Smooth muscle cell (in vitro differentiated cells): ENCODE measurements around the gene UBXN11. TPM values are rescaled to one million over a fixed set of nuclear protein-coding genes. Genes with fewer than 3 reads are reported as not detected.

Experiments used
- DNase-seq: peaks from one replicate; lab custom pipeline; 2025; ENCODE audit not compliant: unreplicated experiment; lab: John Stamatoyannopoulos, UW
- H2AFZ ChIP-seq: fragments of 200-600 bp; sonication (generic); 2 replicates; pipeline ENCODE4 v1.6.0; 2016; ENCODE audit warnings: antibody characterized with exemption, low read depth, mild to moderate bottlenecking
- H3F3A ChIP-seq: fragments of 200-600 bp; sonication (generic); 2 replicates; pipeline ENCODE4 v1.6.0; 2017; ENCODE audit warnings: antibody characterized with exemption, low read depth
- H3K27ac ChIP-seq: fragments of 200-600 bp; sonication (generic); 2 replicates; pipeline ENCODE4 v1.5.1; 2016; ENCODE audit warnings: low read depth, mild to moderate bottlenecking
- H3K27me3 ChIP-seq: fragments of 200-600 bp; sonication (generic); 2 replicates; pipeline ENCODE4 v1.6.1; 2016; ENCODE audit warnings: low read depth, mild to moderate bottlenecking
- H3K36me3 ChIP-seq: fragments of 200-600 bp; sonication (generic); 2 replicates; pipeline ENCODE4 v1.5.1; 2016; ENCODE audit warnings: low read depth
- H3K4me1 ChIP-seq: fragments of 200-600 bp; sonication (generic); 2 replicates; pipeline ENCODE4 v1.5.1; 2016; ENCODE audit warnings: low read depth
- H3K4me2 ChIP-seq: fragments of 200-600 bp; sonication (generic); 2 replicates; pipeline ENCODE4 v1.6.0; 2016; ENCODE audit warnings: mild to moderate bottlenecking
- H3K4me3 ChIP-seq: fragments of 200-600 bp; sonication (generic); 2 replicates; pipeline ENCODE4 v1.5.1; 2016; ENCODE audit warnings: mild to moderate bottlenecking
- H3K79me2 ChIP-seq: fragments of 200-600 bp; sonication (generic); 2 replicates; pipeline ENCODE4 v1.6.0; 2016; ENCODE audit warnings: low read depth, mild to moderate bottlenecking
- H3K9ac ChIP-seq: fragments of 200-600 bp; sonication (generic); 2 replicates; pipeline ENCODE4 v1.6.0; 2016; ENCODE audit warnings: low read depth
- H3K9me3 ChIP-seq: fragments of 200-600 bp; sonication (generic); replicated peaks from 2 replicates; pipeline ENCODE4 v1.5.1; 2016; ENCODE audit warnings: low read depth
- H4K20me1 ChIP-seq: fragments of 200-600 bp; sonication (generic); 2 replicates; pipeline ENCODE4 v1.6.0; 2016; ENCODE audit warnings: low read depth
- CTCF ChIP-seq: fragments of 200-600 bp; sonication (generic); IDR thresholded peaks from 2 replicates; pipeline ENCODE4 v1.5.1; 2017; ENCODE audit warnings: borderline replicate concordance, mild to moderate bottlenecking, antibody characterized with exemption; ENCODE audit not compliant: insufficient read depth, poor library complexity, severe bottlenecking
- WGBS: methylation state at CpG from one replicate; pipeline ENCODE4 v1.1.7; 2016; ENCODE audit warnings: low lambda C conversion rate; 5-methylcytosine and 5-hydroxymethylcytosine counted together
- polyA plus RNA-seq: library from polyadenylated mRNA; unstranded; fragments of >200 nt; fragmentation: Nextera tagmentation; extraction: Ambion mirVana; gene quantifications from 2 replicates; pipeline ENCODE4 v1.2.1, GENCODE V29; 2016
- total RNA-seq: library from RNA; depleted of rRNA; stranded (reverse); fragments of >200 nt; gene quantifications from 2 replicates; pipeline ENCODE4 v1.2.3, GENCODE V29; 2014

Gene UBXN11
- total and polyA plus RNA-seq, 2 experiments from 2014 or later: 3.3 to 17.7 TPM

- H3K27me3 ChIP-seq: no peaks in the 10 kb centered on the region
- 98% methylated on average over 4 of the region's 4 CpGs for WGBS
- no peaks in the 10 kb centered on the region for H3K9me3 ChIP-seq
- H3K9ac ChIP-seq: no peak overlapping the region
- H3K27ac ChIP-seq: no peak overlapping the region
- no peak for DNase-seq
- H3F3A ChIP-seq: no peaks in the 10 kb centered on the region
- no peak overlapping the region for H3K4me3 ChIP-seq
- no peak overlapping the region for H2AFZ ChIP-seq
- H3K4me1 ChIP-seq: peaks cover 4% of the 10 kb centered on the region
- H4K20me1 ChIP-seq: no peaks in the 10 kb centered on the region
- H3K79me2 ChIP-seq: no peaks in the 10 kb centered on the region
- H3K36me3 ChIP-seq: no peaks in the 10 kb centered on the region
- TF ChIP-seq CTCF: no peak
- H3K4me2 ChIP-seq: no peak overlapping the region
Observed at GRCh38 chr1:26291939-26292338, 14.5 kb downstream of the UBXN11 start.

- H2AFZ ChIP-seq: no peak overlapping the region
- no peak overlapping the region for H3K4me3 ChIP-seq
- no peaks in the 10 kb centered on the region for H3K27me3 ChIP-seq
- no peak overlapping the region for H3K9ac ChIP-seq
- no peaks in the 10 kb centered on the region for H3K79me2 ChIP-seq
- H3K4me2 ChIP-seq: no peak overlapping the region
- TF ChIP-seq CTCF: no peak
- H3K27ac ChIP-seq: no peak overlapping the region
- WGBS: 91% methylated on average over 3 of the region's 3 CpGs
- H3K4me1 ChIP-seq: peaks cover 4% of the 10 kb centered on the region
- no peaks in the 10 kb centered on the region for H3K9me3 ChIP-seq
- no peak for DNase-seq
- H3K36me3 ChIP-seq: no peaks in the 10 kb centered on the region
- H4K20me1 ChIP-seq: no peaks in the 10 kb centered on the region
- no peaks in the 10 kb centered on the region for H3F3A ChIP-seq
Observed at GRCh38 chr1:26291433-26291832, 15.0 kb downstream of the UBXN11 start.

GRCh38 chr1:26290882-26291261 is 15.6 kb downstream of the UBXN11 start:
- peaks cover 4% of the 10 kb centered on the region for H3K4me1 ChIP-seq
- WGBS: 76% methylated on average over 9 of the region's 11 CpGs

More at GRCh38 chr1:26290882-26291261, 15.6 kb downstream of the UBXN11 start:
- no peak overlapping the region for H3K9ac ChIP-seq
- no peaks in the 10 kb centered on the region for H3K36me3 ChIP-seq
- H3K27ac ChIP-seq: no peak overlapping the region
- no peaks in the 10 kb centered on the region for H3F3A ChIP-seq
- no peak for DNase-seq
- no peaks in the 10 kb centered on the region for H3K9me3 ChIP-seq
- no peak overlapping the region for H2AFZ ChIP-seq
- H3K27me3 ChIP-seq: no peaks in the 10 kb centered on the region
- TF ChIP-seq CTCF: no peak
- H4K20me1 ChIP-seq: no peaks in the 10 kb centered on the region
- H3K4me3 ChIP-seq: no peak overlapping the region
- no peaks in the 10 kb centered on the region for H3K79me2 ChIP-seq
- H3K4me2 ChIP-seq: no peak overlapping the region
